Tibial nerve (tissue), 4 donors: ENCODE data around the gene AUNIP. TPM values are rescaled to one million over a fixed set of nuclear protein-coding genes. Genes with fewer than 3 reads are reported as not detected.

ENCODE experiments used
- DNase-seq, 2 donors: peaks; one replicate each; pipeline ENCODE4 v3.0.0-alpha.2; 2019; ENCODE audit warnings: low spot score in 2 of 2
- H3K27ac ChIP-seq, 4 donors: fragments of 200-600 bp; sonication (generic) in 3 of 4; one replicate each; pipeline ENCODE4 v1.5.1; 2017 to 2019; ENCODE audit warnings: mild to moderate bottlenecking in 1 of 4
- H3K27me3 ChIP-seq, 2 donors: fragments of 200-600 bp; sonication (generic) in 1 of 2; one replicate each; pipeline versions ENCODE4 v1.5.1 to v1.6.0; 2017 to 2019
- H3K36me3 ChIP-seq, 3 donors: fragments of 200-600 bp; sonication (generic); one replicate each; pipeline ENCODE4 v1.5.1; 2018 to 2019
- H3K4me1 ChIP-seq, 4 donors: fragments of 200-600 bp; sonication (generic) in 3 of 4; one replicate each; pipeline ENCODE4 v1.5.1; 2017 to 2019
- H3K4me3 ChIP-seq, 4 donors: fragments of 200-600 bp; sonication (generic) in 3 of 4; one replicate each; pipeline ENCODE4 v1.5.1; 2017 to 2019; ENCODE audit warnings: mild to moderate bottlenecking in 1 of 4, moderate library complexity in 1 of 4
- H3K9me3 ChIP-seq, 4 donors: fragments of 200-600 bp; sonication (generic) in 3 of 4; one replicate each; pipeline ENCODE4 v1.5.1; 2017 to 2019
- CTCF ChIP-seq, 5 experiments: fragments of 200-600 bp in 3 of 5; fragments of 450-650 bp in 2 of 5; sonication (generic) in 3 of 5; IDR thresholded peaks; one replicate each; pipeline ENCODE4 v1.5.1; 2016 to 2019; ENCODE audit warnings: antibody characterized with exemption in 5 of 5, mild to moderate bottlenecking in 3 of 5, moderate library complexity in 2 of 5
- EP300 ChIP-seq, 2 donors: sonication (generic); formaldehyde crosslinking; IDR thresholded peaks; one replicate each; pipeline ENCODE4 v1.6.1; 2017; ENCODE audit warnings: antibody characterized with exemption in 2 of 2, mild to moderate bottlenecking in 1 of 2
- POLR2A ChIP-seq, 2 donors: fragments of 450-650 bp; IDR thresholded peaks; one replicate each; pipeline ENCODE4 v1.6.1; 2017; ENCODE audit warnings: antibody characterized with exemption in 2 of 2, mild to moderate bottlenecking in 2 of 2, moderate library complexity in 2 of 2
- WGBS, 2 donors: methylation state at CpG; one replicate each; pipeline ENCODE4 v1.1.5; 2018; 5-methylcytosine and 5-hydroxymethylcytosine counted together
- total RNA-seq, 4 donors: library from RNA; depleted of rRNA; stranded (reverse); fragments of >200 nt; gene quantifications; one replicate each; pipeline ENCODE4 v1.1.0, GENCODE V29; 2016

AUNIP gene
- total RNA-seq, 4 donors from 2014 or later, result not detected

GRCh38 chr1:25895365-25895990 is 36.2 kb upstream of the AUNIP start:
- WGBS, 2 donors, result 6 to 10% methylated on average over 12 of the region's 12 CpGs
- Histone ChIP-seq H3K27ac (peak overlapping the region; percentile 13 to 92 (median 62)), H3K27me3 (no peaks in the 10 kb centered on the region), H3K4me3 (no peak overlapping the region), H3K9me3 (no peaks in the 10 kb centered on the region), H3K36me3 (peaks cover 0 to 18% (median 0%) of the 10 kb centered on the region in 3 donors), H3K4me1 (peaks cover 0 to 62% (median 27%) of the 10 kb centered on the region in 4 donors)
- DNase-seq, result peak; percentile 76 to 84
- TF ChIP-seq POLR2A (IDR thresholded peaks at IDR 0.05), result no peak
- TF ChIP-seq EP300 (IDR thresholded peaks at IDR 0.05), result peak; percentile 58 to 70
- peak; percentile 93 to 99 (median 99) for TF ChIP-seq CTCF (IDR thresholded peaks at IDR 0.05)

GRCh38 chr1:25893116-25893515 is 33.9 kb upstream of the AUNIP start:
- peaks cover 0 to 56% (median 24%) of the 10 kb centered on the region in 4 donors for H3K4me1 ChIP-seq
- no peak for DNase-seq
- no peaks in the 10 kb centered on the region for H3K27me3 ChIP-seq
- H3K4me3 ChIP-seq, result no peak overlapping the region
- no peaks in the 10 kb centered on the region for H3K9me3 ChIP-seq
- peak overlapping the region; percentile 26 to 92 (median 80) for H3K27ac ChIP-seq
- TF ChIP-seq EP300 (IDR thresholded peaks at IDR 0.05) (no peak), POLR2A (IDR thresholded peaks at IDR 0.05) (no peak), CTCF (IDR thresholded peaks at IDR 0.05) (no peak)
- WGBS, 2 donors, result 48 to 52% methylated on average over 4 of the region's 4 CpGs
- H3K36me3 ChIP-seq, result no peaks in the 10 kb centered on the region

GRCh38 chr1:25891606-25892005 is 32.3 kb upstream of the AUNIP start:
- TF ChIP-seq CTCF (IDR thresholded peaks at IDR 0.05) (no peak), POLR2A (IDR thresholded peaks at IDR 0.05) (no peak), EP300 (IDR thresholded peaks at IDR 0.05) (no peak)
- peaks cover 0 to 52% (median 24%) of the 10 kb centered on the region in 4 donors for H3K4me1 ChIP-seq
- H3K4me3 ChIP-seq, result no peak overlapping the region
- H3K27ac ChIP-seq, result peak overlapping the region; percentile 11 to 92 (median 61)
- WGBS, 2 donors, result 62 to 70% methylated on average over 5 of the region's 5 CpGs
- no peaks in the 10 kb centered on the region for H3K27me3 ChIP-seq
- H3K9me3 ChIP-seq, result no peaks in the 10 kb centered on the region
- DNase-seq, result no peak
- H3K36me3 ChIP-seq, result no peaks in the 10 kb centered on the region

GRCh38 chr1:25890239-25891034 is 31.2 kb upstream of the AUNIP start:
- H3K4me1 ChIP-seq, result peaks cover 0 to 41% (median 14%) of the 10 kb centered on the region in 4 donors
- no peak overlapping the region for H3K4me3 ChIP-seq
- DNase-seq, result no peak
- WGBS, 2 donors, result 79 to 84% methylated on average over 5 to 10 of the region's 10 CpGs
- TF ChIP-seq CTCF (IDR thresholded peaks at IDR 0.05) (no peak), EP300 (IDR thresholded peaks at IDR 0.05) (no peak), POLR2A (IDR thresholded peaks at IDR 0.05) (no peak)
- no peaks in the 10 kb centered on the region for H3K27me3 ChIP-seq
- H3K9me3 ChIP-seq, result no peaks in the 10 kb centered on the region
- peak overlapping the region in 3 of 4 donors; percentile 36 to 92 (median 86) for H3K27ac ChIP-seq
- H3K36me3 ChIP-seq, result no peaks in the 10 kb centered on the region

- no peak for DNase-seq
- Histone ChIP-seq H3K36me3 (peaks cover 0 to 4% (median 0%) of the 10 kb centered on the region in 3 donors), H3K4me1 (peaks cover 0 to 34% (median 11%) of the 10 kb centered on the region in 4 donors), H3K4me3 (no peak overlapping the region), H3K9me3 (no peaks in the 10 kb centered on the region), H3K27me3 (no peaks in the 10 kb centered on the region), H3K27ac (peak overlapping the region in 3 of 4 donors; percentile 15 to 92 (median 86))
- 67 to 79% methylated on average over 3 of the region's 3 CpGs for WGBS, 2 donors
- TF ChIP-seq CTCF (IDR thresholded peaks at IDR 0.05), result no peak
- no peak for TF ChIP-seq POLR2A (IDR thresholded peaks at IDR 0.05)
- TF ChIP-seq EP300 (IDR thresholded peaks at IDR 0.05), result no peak
Observed at GRCh38 chr1:25889470-25889869, 30.2 kb upstream of the AUNIP start.
